Liver (tissue), 9 donors: ENCODE measurements around the gene FLYWCH2. TPM values are rescaled to one million over a fixed set of nuclear protein-coding genes. Genes with fewer than 3 reads are reported as not detected.

Experiments used
- DNase-seq: peaks from one replicate; pipeline ENCODE4 v3.0.0-alpha.2; 2017; ENCODE audit warnings: low spot score
- H3K27ac ChIP-seq, 2 donors: one replicate each; pipeline ENCODE4 v1.7.0; 2013; ENCODE audit warnings: inconsistent platforms in 2 of 2, low read length in 2 of 2, control low read depth in 1 of 2, low read depth in 1 of 2, mild to moderate bottlenecking in 1 of 2
- H3K27me3 ChIP-seq, 4 donors: one replicate each; pipeline versions ENCODE4 v1.6.1 to v1.7.0; 2013; ENCODE audit warnings: low read length in 3 of 4, inconsistent platforms in 1 of 4, mild to moderate bottlenecking in 1 of 4, moderate library complexity in 1 of 4; ENCODE audit not compliant: control insufficient read depth in 4 of 4, insufficient read depth in 4 of 4
- H3K36me3 ChIP-seq, 4 donors: one replicate each; pipeline versions ENCODE4 v1.6.1 to v1.7.0; 2013; ENCODE audit warnings: low read length in 3 of 4, mild to moderate bottlenecking in 3 of 4, low read depth in 1 of 4, moderate library complexity in 1 of 4; ENCODE audit not compliant: control insufficient read depth in 4 of 4, insufficient read depth in 3 of 4
- H3K4me1 ChIP-seq, 4 donors: one replicate each; pipeline versions ENCODE4 v1.6.1 to v1.7.0; 2013; ENCODE audit warnings: low read length in 3 of 4, mild to moderate bottlenecking in 3 of 4, moderate library complexity in 1 of 4; ENCODE audit not compliant: control insufficient read depth in 4 of 4, insufficient read depth in 4 of 4
- H3K4me3 ChIP-seq, 3 donors: one replicate each; pipeline versions ENCODE4 v1.6.1 to v1.7.0; 2013; ENCODE audit warnings: low read length in 3 of 3, control low read depth in 1 of 3, low read depth in 1 of 3, mild to moderate bottlenecking in 1 of 3
- H3K9ac ChIP-seq, 2 donors: one replicate each; pipeline ENCODE4 v1.7.0; 2013; ENCODE audit warnings: low read length in 2 of 2, mild to moderate bottlenecking in 2 of 2, moderate library complexity in 2 of 2, control low read depth in 1 of 2, low read depth in 1 of 2
- H3K9me3 ChIP-seq, 4 donors: one replicate each; pipeline versions ENCODE4 v1.6.1 to v1.7.0; 2013; ENCODE audit warnings: low read length in 3 of 4; ENCODE audit not compliant: control insufficient read depth in 4 of 4
- ATF3 ChIP-seq: IDR thresholded peaks from 2 replicates; pipeline ENCODE4 v1.6.1; 2016; ENCODE audit warnings: antibody characterized with exemption
- EGR1 ChIP-seq, 2 donors: IDR thresholded peaks; 2 replicates each; pipeline ENCODE4 v1.6.1; 2016 to 2018; ENCODE audit warnings: antibody characterized with exemption in 2 of 2, low read depth in 2 of 2
- FOXA1 ChIP-seq: IDR thresholded peaks from 2 replicates; pipeline ENCODE4 v1.6.1; 2016; ENCODE audit warnings: antibody characterized with exemption
- FOXA2 ChIP-seq: IDR thresholded peaks from 2 replicates; pipeline ENCODE4 v1.6.1; 2016; ENCODE audit warnings: antibody characterized with exemption
- GABPA ChIP-seq, 2 donors: IDR thresholded peaks in 1 of 2; conservative IDR thresholded peaks in 1 of 2; 2 replicates each; pipeline ENCODE4 v1.6.1; 2016; ENCODE audit warnings: antibody characterized with exemption in 2 of 2, mild to moderate bottlenecking in 1 of 2, moderate library complexity in 1 of 2
- HNF4A ChIP-seq, 2 donors: conservative IDR thresholded peaks; 2 replicates each; pipeline ENCODE4 v1.6.1; 2016; ENCODE audit warnings: antibody characterized with exemption in 2 of 2, mild to moderate bottlenecking in 2 of 2
- HNF4G ChIP-seq: IDR thresholded peaks from 2 replicates; pipeline ENCODE4 v1.6.1; 2016; ENCODE audit warnings: antibody characterized with exemption
- JUND ChIP-seq, 2 donors: IDR thresholded peaks; 2 replicates each; pipeline ENCODE4 v1.6.1; 2016; ENCODE audit warnings: antibody characterized with exemption in 2 of 2
- NR2F2 ChIP-seq: IDR thresholded peaks from 2 replicates; pipeline ENCODE4 v1.6.1; 2016; ENCODE audit warnings: antibody characterized with exemption
- RXRA ChIP-seq, 2 donors: IDR thresholded peaks; 2 replicates each; pipeline ENCODE4 v1.6.1; 2017 to 2018; ENCODE audit warnings: antibody characterized with exemption in 2 of 2, mild to moderate bottlenecking in 1 of 2
- TAF1 ChIP-seq: conservative IDR thresholded peaks from 2 replicates; pipeline ENCODE4 v1.6.1; 2016; ENCODE audit warnings: antibody characterized with exemption, mild to moderate bottlenecking
- YY1 ChIP-seq: IDR thresholded peaks from 2 replicates; pipeline ENCODE4 v1.6.1; 2016; ENCODE audit warnings: antibody characterized with exemption, mild to moderate bottlenecking
- ZBTB33 ChIP-seq: IDR thresholded peaks from 2 replicates; pipeline ENCODE4 v1.6.1; 2016; ENCODE audit warnings: antibody characterized with exemption
- WGBS: extraction: QIAGEN DNeasy Blood & Tissue Kit; methylation state at CpG from one replicate; pipeline ENCODE4 v1.1.7; 2013; 5-methylcytosine and 5-hydroxymethylcytosine counted together
- polyA plus RNA-seq, 2 donors: library from polyadenylated mRNA; stranded (reverse) in 1 of 2; unstranded in 1 of 2; fragments of 200-250 nt in 1 of 2; fragments of >200 nt in 1 of 2; fragmentation: Nextera tagmentation in 1 of 2; extraction: Ambion mirVana in 1 of 2; gene quantifications; one replicate each; pipeline versions ENCODE4 v1.2.1 to v1.2.3, GENCODE V29; 2013 to 2015
- total RNA-seq, 2 donors: library from RNA; depleted of rRNA; stranded (reverse); fragments of >200 nt; gene quantifications; one replicate each; pipeline ENCODE4 v1.2.3, GENCODE V29; 2014
- TF ChIP-seq, protein P1 (sequence below): IDR thresholded peaks from 2 replicates; pipeline ENCODE4 v1.6.1; 2016; ENCODE audit warnings: antibody characterized with exemption
- TF ChIP-seq, protein P2 (sequence below): fragments of 150-350 bp; IDR thresholded peaks from 2 replicates; pipeline ENCODE4 v1.5.1; 2017; ENCODE audit warnings: improper control_type of control experiment, low read depth, low read length; ENCODE audit not compliant: missing input control
- donor health status: healthy.
- donor health status: healthy.
- donor health status: healthy.
- donor health status: healthy.
- donor health status: healthy.

FLYWCH2 gene
- total and polyA plus RNA-seq, 4 donors: 4.9 to 21.0 (median 8.6) TPM

- WGBS: 57% methylated on average over 3 of the region's 3 CpGs
- no peak overlapping the region for H3K4me3 ChIP-seq
These were observed 36.3 kb upstream of the FLYWCH2 start for GRCh38 chr16:2846511-2847310.

DNA sequence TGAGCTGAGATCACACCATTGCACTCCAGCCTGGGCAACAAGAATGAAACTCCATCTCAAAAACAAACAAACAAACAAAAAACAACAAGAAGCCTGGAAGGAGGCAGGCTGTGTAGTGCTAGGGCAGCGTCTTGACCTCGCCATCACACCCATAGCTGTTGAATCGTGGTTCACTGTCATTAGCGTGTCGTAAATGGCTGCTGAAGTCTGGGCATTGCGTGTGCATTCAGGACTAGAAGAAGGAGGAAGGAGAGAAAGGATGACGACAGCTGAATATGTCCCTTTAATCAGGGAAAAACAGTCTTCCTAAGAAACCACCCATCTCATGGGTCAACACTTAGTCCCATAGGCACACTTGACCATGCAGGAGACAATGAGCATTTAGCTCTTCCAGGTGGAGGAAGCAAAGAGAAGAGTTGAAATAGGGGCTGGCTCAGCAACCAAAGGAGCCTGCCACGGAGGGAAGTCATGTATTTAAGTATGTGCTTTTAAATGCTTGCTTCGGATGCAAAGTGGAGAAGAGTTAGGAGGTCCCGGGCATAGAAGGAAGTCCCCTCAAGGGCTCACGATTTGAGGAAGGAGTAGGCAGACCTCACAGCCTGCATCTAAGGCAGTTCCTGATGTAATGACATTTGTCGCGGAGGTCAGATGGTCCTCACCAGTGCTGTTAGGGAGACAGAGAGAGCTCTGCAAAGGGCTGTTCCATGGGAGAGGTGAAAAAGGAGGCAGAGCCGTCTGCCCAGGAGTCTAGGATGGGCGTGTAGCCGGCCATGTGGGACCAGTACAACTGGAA is 33.9 kb upstream of the FLYWCH2 start:
- no peak for TF ChIP-seq ATF3
- TF ChIP-seq GABPA (IDR thresholded peaks at IDR 0.05 in 1 of 2, conservative IDR thresholded peaks at IDR 0.05 in 1 of 2): no peak

More at GRCh38 chr16:2846511-2847310, 36.3 kb upstream of the FLYWCH2 start:
- Histone ChIP-seq H3K9me3 (peaks cover 0 to 2% (median 0%) of the 10 kb centered on the region in 4 donors), H3K36me3 (no peaks in the 10 kb centered on the region), H3K27ac (no peak overlapping the region), H3K9ac (no peak overlapping the region), H3K4me1 (peaks cover 0 to 6% (median 1%) of the 10 kb centered on the region in 4 donors), H3K27me3 (peaks cover 0 to 2% (median 0%) of the 10 kb centered on the region in 4 donors)
- TF ChIP-seq RXRA (IDR thresholded peaks at IDR 0.05) (no peak), NR2F2 (no peak), ATF3 (no peak), YY1 (no peak), HNF4A (conservative IDR thresholded peaks at IDR 0.05) (no peak), FOXA2 (no peak), JUND (IDR thresholded peaks at IDR 0.05) (no peak), EGR1 (IDR thresholded peaks at IDR 0.05; ENCODE audit: low read depth in 2 of 2) (no peak), HNF4G (no peak), FOXA1 (no peak), TAF1 (no peak), ZBTB33 (no peak)
- TF ChIP-seq, protein P1, sequence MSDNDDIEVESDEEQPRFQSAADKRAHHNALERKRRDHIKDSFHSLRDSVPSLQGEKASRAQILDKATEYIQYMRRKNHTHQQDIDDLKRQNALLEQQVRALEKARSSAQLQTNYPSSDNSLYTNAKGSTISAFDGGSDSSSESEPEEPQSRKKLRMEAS: no peak
- TF ChIP-seq, protein P2, sequence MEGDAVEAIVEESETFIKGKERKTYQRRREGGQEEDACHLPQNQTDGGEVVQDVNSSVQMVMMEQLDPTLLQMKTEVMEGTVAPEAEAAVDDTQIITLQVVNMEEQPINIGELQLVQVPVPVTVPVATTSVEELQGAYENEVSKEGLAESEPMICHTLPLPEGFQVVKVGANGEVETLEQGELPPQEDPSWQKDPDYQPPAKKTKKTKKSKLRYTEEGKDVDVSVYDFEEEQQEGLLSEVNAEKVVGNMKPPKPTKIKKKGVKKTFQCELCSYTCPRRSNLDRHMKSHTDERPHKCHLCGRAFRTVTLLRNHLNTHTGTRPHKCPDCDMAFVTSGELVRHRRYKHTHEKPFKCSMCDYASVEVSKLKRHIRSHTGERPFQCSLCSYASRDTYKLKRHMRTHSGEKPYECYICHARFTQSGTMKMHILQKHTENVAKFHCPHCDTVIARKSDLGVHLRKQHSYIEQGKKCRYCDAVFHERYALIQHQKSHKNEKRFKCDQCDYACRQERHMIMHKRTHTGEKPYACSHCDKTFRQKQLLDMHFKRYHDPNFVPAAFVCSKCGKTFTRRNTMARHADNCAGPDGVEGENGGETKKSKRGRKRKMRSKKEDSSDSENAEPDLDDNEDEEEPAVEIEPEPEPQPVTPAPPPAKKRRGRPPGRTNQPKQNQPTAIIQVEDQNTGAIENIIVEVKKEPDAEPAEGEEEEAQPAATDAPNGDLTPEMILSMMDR: no peak
- no peak for DNase-seq

More for the DNA sequence above, 33.9 kb upstream of the FLYWCH2 start:
- Histone ChIP-seq H3K27ac (no peak overlapping the region), H3K36me3 (no peaks in the 10 kb centered on the region), H3K9me3 (peaks cover 0 to 5% (median 2%) of the 10 kb centered on the region in 4 donors), H3K4me1 (no peaks in the 10 kb centered on the region), H3K27me3 (no peaks in the 10 kb centered on the region), H3K9ac (no peak overlapping the region), H3K4me3 (no peak overlapping the region)
- DNase-seq: no peak
- WGBS: 71% methylated on average over 16 of the region's 16 CpGs
